Activated CD8-positive, alpha-beta T cell treated with anti-CD3 and anti-CD28 coated beads for 36 hours (primary cell): ENCODE measurements around the gene UNC80. TPM values are rescaled to one million over a fixed set of nuclear protein-coding genes. Genes with fewer than 3 reads are reported as not detected.

ENCODE experiments used
- ATAC-seq: fragments of 200-7000 bp; cut with Tn5 transposase; one replicate; pipeline ENCODE4 v1.10.0; 2021; ENCODE audit warnings: mild to moderate bottlenecking, moderate library complexity
- CTCF ChIA-PET: fragments of 350-600 bp; sonication (Branson Sonifier 250); formaldehyde crosslinking; loops from one replicate; lab custom pipeline; 2021; ENCODE audit warnings: antibody characterized with exemption; lab: Charles Lee
- POLR2A ChIA-PET: fragments of 350-600 bp; sonication (Branson Sonifier 250); formaldehyde crosslinking; loops from one replicate; lab custom pipeline; 2021; ENCODE audit warnings: antibody characterized with exemption; lab: Charles Lee
- DNase-seq: peaks from one replicate; pipeline ENCODE4 v3.0.0-alpha.2; 2020
- H3K27ac Mint-ChIP-seq: one replicate; pipeline ENCODE4 v1.8.0; 2021; ENCODE audit warnings: mild to moderate bottlenecking, mixed read lengths
- H3K27me3 Mint-ChIP-seq: one replicate; pipeline ENCODE4 v1.8.0; 2021; ENCODE audit warnings: mixed read lengths
- H3K36me3 Mint-ChIP-seq: one replicate; pipeline ENCODE4 v1.8.0; 2021; ENCODE audit warnings: low read depth, mixed read lengths
- H3K4me1 Mint-ChIP-seq: one replicate; pipeline ENCODE4 v1.8.0; 2021; ENCODE audit warnings: low read depth, mixed read lengths
- H3K4me3 Mint-ChIP-seq: one replicate; pipeline ENCODE4 v1.8.0; 2021; ENCODE audit warnings: mild to moderate bottlenecking, moderate library complexity, mixed read lengths
- H3K9me3 Mint-ChIP-seq: one replicate; pipeline ENCODE4 v1.8.0; 2021; ENCODE audit warnings: mixed read lengths
- intact Hi-C: fragments of 100-400 bp; cut with micrococcal nuclease; formaldehyde crosslinking; loops from one replicate; pipeline ENCODE4 v1.10.0; 2022
- total RNA-seq, 2 experiments: library from RNA; stranded (reverse); gene quantifications; one replicate each; pipeline ENCODE4 v1.2.3, GENCODE V29; 2021
- TF ChIP-seq, protein P1 (sequence below): fragments of 200-600 bp; IDR thresholded peaks from one replicate; pipeline ENCODE4 v1.8.0; 2022; ENCODE audit warnings: antibody characterized with exemption, mild to moderate bottlenecking

UNC80 gene
- total RNA-seq, 2 experiments from 2014 or later = not detected

DNA sequence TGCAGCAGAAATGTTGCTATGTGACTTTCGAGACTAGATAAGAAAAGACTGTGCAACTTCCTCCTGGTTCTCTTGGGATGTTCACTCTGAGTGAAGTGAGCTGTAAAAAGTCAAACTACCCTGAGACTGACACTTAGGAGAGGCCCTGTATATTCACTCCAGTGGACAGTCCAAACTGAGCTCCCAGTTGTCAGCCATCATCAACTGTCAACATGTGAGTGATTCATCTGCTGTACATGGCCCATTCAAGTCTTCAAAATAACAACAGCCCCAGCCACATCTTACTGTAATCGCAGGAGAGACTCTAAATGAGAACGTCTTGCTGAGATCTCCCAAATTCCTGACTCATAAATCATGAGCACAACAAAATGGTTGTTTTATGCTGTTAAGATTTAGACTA, 8.5 kb upstream of the UNC80 start:
- DNase-seq (no peak), ATAC-seq (no peak)
- no peaks in the 10 kb centered on the region for H3K4me1 Mint-ChIP-seq
- TF ChIP-seq, protein P1, sequence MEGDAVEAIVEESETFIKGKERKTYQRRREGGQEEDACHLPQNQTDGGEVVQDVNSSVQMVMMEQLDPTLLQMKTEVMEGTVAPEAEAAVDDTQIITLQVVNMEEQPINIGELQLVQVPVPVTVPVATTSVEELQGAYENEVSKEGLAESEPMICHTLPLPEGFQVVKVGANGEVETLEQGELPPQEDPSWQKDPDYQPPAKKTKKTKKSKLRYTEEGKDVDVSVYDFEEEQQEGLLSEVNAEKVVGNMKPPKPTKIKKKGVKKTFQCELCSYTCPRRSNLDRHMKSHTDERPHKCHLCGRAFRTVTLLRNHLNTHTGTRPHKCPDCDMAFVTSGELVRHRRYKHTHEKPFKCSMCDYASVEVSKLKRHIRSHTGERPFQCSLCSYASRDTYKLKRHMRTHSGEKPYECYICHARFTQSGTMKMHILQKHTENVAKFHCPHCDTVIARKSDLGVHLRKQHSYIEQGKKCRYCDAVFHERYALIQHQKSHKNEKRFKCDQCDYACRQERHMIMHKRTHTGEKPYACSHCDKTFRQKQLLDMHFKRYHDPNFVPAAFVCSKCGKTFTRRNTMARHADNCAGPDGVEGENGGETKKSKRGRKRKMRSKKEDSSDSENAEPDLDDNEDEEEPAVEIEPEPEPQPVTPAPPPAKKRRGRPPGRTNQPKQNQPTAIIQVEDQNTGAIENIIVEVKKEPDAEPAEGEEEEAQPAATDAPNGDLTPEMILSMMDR = no peak
- POLR2A ChIA-PET = no interaction called here
- H3K4me3 Mint-ChIP-seq = no peak overlapping the region
- CTCF ChIA-PET = no interaction called here
- H3K9me3 Mint-ChIP-seq = peaks cover 2% of the 10 kb centered on the region
- H3K27me3 Mint-ChIP-seq = no peaks in the 10 kb centered on the region
- intact Hi-C loops = no loop called here
- H3K36me3 Mint-ChIP-seq = no peaks in the 10 kb centered on the region
- H3K27ac Mint-ChIP-seq = no peak overlapping the region

DNA sequence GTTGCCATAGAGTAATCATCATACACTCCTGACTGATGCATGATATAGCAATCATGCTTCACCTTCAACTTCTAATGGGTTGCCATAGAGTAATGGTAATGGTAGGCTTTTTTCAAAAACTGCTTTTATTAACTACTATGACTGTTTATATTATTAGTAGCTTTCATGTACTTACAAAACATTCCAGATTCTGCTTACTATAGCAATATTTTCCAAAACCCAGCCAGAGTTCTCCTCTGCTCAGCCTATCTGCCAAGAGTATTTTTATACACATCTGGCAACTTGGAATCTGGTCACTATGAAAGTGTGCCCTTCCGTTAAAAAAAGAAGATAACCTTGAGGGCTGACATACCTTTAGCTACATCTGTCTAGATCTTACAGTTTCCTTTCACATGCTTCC, 5.0 kb upstream of the UNC80 start:
- DNase-seq = no peak
- TF ChIP-seq, protein P1 = no peak
- Mint-ChIP-seq H3K27me3 (peaks cover 10% of the 10 kb centered on the region), H3K4me3 (no peak overlapping the region), H3K36me3 (no peaks in the 10 kb centered on the region), H3K9me3 (peaks cover 2% of the 10 kb centered on the region), H3K4me1 (no peaks in the 10 kb centered on the region), H3K27ac (no peak overlapping the region)
- CTCF ChIA-PET = interaction anchor here (0.7 kb wide), 1 partner anchor 289 kb away, joined by 3 read pairs; no protein-coding TSS in a partner anchor
- POLR2A ChIA-PET = no interaction called here
- intact Hi-C loops = no loop called here
- no peak for ATAC-seq

DNA sequence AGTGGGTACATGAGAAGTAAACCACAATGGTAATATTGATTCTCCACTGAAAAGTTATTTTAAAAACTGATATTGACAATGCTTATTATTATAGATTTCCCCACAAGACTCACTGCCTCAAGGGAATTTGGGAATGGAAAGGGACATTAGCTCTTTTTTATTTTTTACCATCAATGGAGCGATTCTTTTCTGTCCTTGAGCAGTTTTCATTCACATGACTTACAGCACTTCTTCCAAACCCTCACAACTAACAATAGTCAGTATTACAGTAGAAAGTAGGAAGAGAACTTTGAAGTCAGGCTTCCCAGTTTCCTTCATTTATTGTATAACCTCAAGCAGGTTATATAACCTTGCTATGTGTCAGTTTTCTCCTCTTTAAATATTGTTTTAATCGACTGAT, 4.3 kb upstream of the UNC80 start:
- TF ChIP-seq, protein P1 = no peak
- Mint-ChIP-seq H3K27ac (no peak overlapping the region), H3K9me3 (peaks cover 2% of the 10 kb centered on the region), H3K4me3 (no peak overlapping the region), H3K36me3 (no peaks in the 10 kb centered on the region), H3K27me3 (peaks cover 10% of the 10 kb centered on the region), H3K4me1 (no peaks in the 10 kb centered on the region)
- POLR2A ChIA-PET = no interaction called here
- ATAC-seq = no peak
- intact Hi-C loops = no loop called here
- CTCF ChIA-PET = no interaction called here
- no peak for DNase-seq

DNA sequence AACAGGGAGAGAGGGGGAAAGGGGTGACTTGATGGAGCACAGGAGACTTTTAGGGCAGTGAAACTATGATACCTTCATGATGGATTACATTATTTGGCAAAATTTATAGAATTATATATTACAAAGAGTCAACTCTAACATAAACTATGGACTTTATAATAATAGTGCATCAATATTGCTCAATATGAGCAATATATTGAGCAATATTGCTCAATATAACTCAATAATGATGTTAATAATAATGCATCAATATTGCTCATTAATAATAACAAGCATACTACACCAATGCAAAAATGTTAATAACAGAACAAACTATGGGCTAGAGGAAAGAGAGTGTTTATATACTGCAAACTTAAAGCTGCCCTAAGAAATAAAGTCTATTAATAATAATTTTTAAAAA, 3.1 kb upstream of the UNC80 start:
- H3K9me3 Mint-ChIP-seq = no peaks in the 10 kb centered on the region
- TF ChIP-seq, protein P1 = no peak
- CTCF ChIA-PET = no interaction called here
- H3K4me1 Mint-ChIP-seq = no peaks in the 10 kb centered on the region
- no peak overlapping the region for H3K4me3 Mint-ChIP-seq
- ATAC-seq (no peak), DNase-seq (no peak)
- peaks cover 17% of the 10 kb centered on the region for H3K27me3 Mint-ChIP-seq
- intact Hi-C loops = no loop called here
- H3K36me3 Mint-ChIP-seq = no peaks in the 10 kb centered on the region
- POLR2A ChIA-PET = no interaction called here
- H3K27ac Mint-ChIP-seq = no peak overlapping the region

DNA sequence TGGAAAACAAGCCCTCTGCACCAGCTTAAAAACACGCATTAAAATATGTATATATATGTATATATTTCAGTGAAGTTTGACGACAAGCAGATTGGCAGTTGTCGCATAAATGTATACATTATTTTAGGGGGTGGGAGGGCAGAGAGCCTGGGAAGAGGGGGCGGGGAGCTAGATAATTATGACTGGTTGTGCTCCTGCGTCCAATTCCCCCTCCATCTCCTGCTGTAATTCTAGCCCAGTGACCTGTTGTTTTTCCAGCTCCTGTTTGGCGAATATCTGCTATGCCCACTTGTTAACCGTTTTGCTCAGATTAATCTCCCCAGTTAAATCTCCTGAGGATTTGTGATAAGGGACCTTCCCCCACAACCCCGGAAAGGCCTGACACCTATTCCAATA, 656 bp downstream of the UNC80 start:
- ATAC-seq = no peak

More for the DNA sequence above, 656 bp downstream of the UNC80 start:
- Mint-ChIP-seq H3K9me3 (no peaks in the 10 kb centered on the region), H3K36me3 (no peaks in the 10 kb centered on the region), H3K27me3 (peaks cover 17% of the 10 kb centered on the region), H3K4me3 (no peak overlapping the region), H3K27ac (no peak overlapping the region), H3K4me1 (no peaks in the 10 kb centered on the region)
- intact Hi-C loops = no loop called here
- ChIA-PET CTCF (no interaction called here), POLR2A (interaction anchor here (0.5 kb wide), 1 partner anchor 169 kb away, joined by 3 read pairs; no protein-coding TSS in a partner anchor)
- TF ChIP-seq, protein P1 = no peak
- no peak for DNase-seq
